Stimulated activated CD8-positive, alpha-beta memory T cell treated with anti-CD3 and anti-CD28 coated beads, Interleukin-15, amount 100 ng/mL, for 4 hours (primary cell): ENCODE results near the gene ITGB3.
A peak's percentile ranks its signal among the peaks of the same experiment; 100 is the strongest.
"Not testable (repeated sequence)": the region's sequence is repeated elsewhere in the genome, so short reads cannot be mapped to it uniquely, and the experiment has no call there.

ENCODE experiments used
- DNase-seq, 2 donors: peaks; one replicate each; pipeline ENCODE4 v3.0.0-alpha.2; 2020; ENCODE audit warnings: low read depth in 2 of 2

ITGB3 gene

GRCh38 chr17:47253541-47254402 is at the start of gene ITGB3:
ITGB3 (plus strand) TSS chr17:47253827; CDS start chr17:47253862, 35 bp downstream.
- peak; percentile 19 to 34 for DNase-seq

- DNase-seq = peak; percentile 17 to 30
Observed at GRCh38 chr17:47203984-47204721, 49.5 kb upstream of the ITGB3 start.

GRCh38 chr17:47204722-47205418 is 48.8 kb upstream of the ITGB3 start:
- DNase-seq = no peak

GRCh38 chr17:47205419-47205963 is 48.1 kb upstream of the ITGB3 start:
- peak; percentile 28 to 54 for DNase-seq

- DNase-seq = no peak
Observed at GRCh38 chr17:47207143-47208067, 46.2 kb upstream of the ITGB3 start.

GRCh38 chr17:47208744-47209488 is 44.7 kb upstream of the ITGB3 start, which contains the start of gene MYL4:
MYL4 (plus strand) TSS chr17:47209348; CDS start chr17:47209423, 75 bp downstream.
- no peak for DNase-seq

GRCh38 chr17:47209499-47209898 is 44.1 kb upstream of the ITGB3 start:
- no peak for DNase-seq

- no peak for DNase-seq
Observed at GRCh38 chr17:47210105-47210504, 43.5 kb upstream of the ITGB3 start.

GRCh38 chr17:47210779-47211178 is 42.8 kb upstream of the ITGB3 start:
- DNase-seq = no peak

GRCh38 chr17:47212458-47212857 is 41.2 kb upstream of the ITGB3 start:
- DNase-seq = no peak

- DNase-seq = no peak
Observed at GRCh38 chr17:47213540-47213939, 40.1 kb upstream of the ITGB3 start.

- DNase-seq = no peak
Observed at GRCh38 chr17:47214931-47215330, 38.7 kb upstream of the ITGB3 start.

GRCh38 chr17:47216821-47217220 is 36.8 kb upstream of the ITGB3 start:
- DNase-seq = not testable (repeated sequence)

- DNase-seq = not testable (repeated sequence)
Observed at GRCh38 chr17:47217279-47217678, 36.3 kb upstream of the ITGB3 start.

- no peak for DNase-seq
Observed at GRCh38 chr17:47218896-47219430, 34.7 kb upstream of the ITGB3 start.

- DNase-seq = no peak
Observed at GRCh38 chr17:47219621-47220475, 33.8 kb upstream of the ITGB3 start.

- DNase-seq = no peak
Observed at GRCh38 chr17:47220531-47220999, 33.1 kb upstream of the ITGB3 start.

GRCh38 chr17:47221154-47221553 is 32.5 kb upstream of the ITGB3 start:
- no peak for DNase-seq

- DNase-seq = no peak
Observed at GRCh38 chr17:47222047-47222446, 31.6 kb upstream of the ITGB3 start.
